ENCODE results near the gene FBXO11. TPM values are rescaled to one million over a fixed set of nuclear protein-coding genes. Genes with fewer than 3 reads are reported as not detected.

Gene FBXO11
- total and polyA plus RNA-seq, 2 of the 4 experiments (the other 2 are of a cell fraction), result 27.1 to 29.6 TPM

- Histone ChIP-seq H2BK120ac (ENCODE audit: low read depth, low read length) (no peak overlapping the region), H3K27ac (ENCODE audit: insufficient read depth, low read length) (no peak overlapping the region), H2AFZ (replicated peaks; ENCODE audit: low read length, poor library complexity) (no peak overlapping the region), H3K36me3 (ENCODE audit: control insufficient read depth, insufficient read depth, low read length) (peaks cover 4% of the 10 kb centered on the region), H4K20me1 (ENCODE audit: insufficient read depth, low read length) (peaks cover 55% of the 10 kb centered on the region), H4K91ac (ENCODE audit: insufficient read depth, low read depth, low read length) (no peak overlapping the region), H2BK15ac (ENCODE audit: low read depth, low read length) (no peak overlapping the region), H3K4me3 (ENCODE audit: insufficient read depth, low read depth, low read length) (no peak overlapping the region), H2AK9ac (replicated peaks; ENCODE audit: low read depth, low read length, poor library complexity) (no peak overlapping the region), H3K14ac (replicated peaks; ENCODE audit: low read depth, low read length) (no peak overlapping the region), H3K9me3 (ENCODE audit: control insufficient read depth, insufficient read depth, low read length) (no peaks in the 10 kb centered on the region), H3K9me1 (ENCODE audit: insufficient read depth, low read length) (peaks cover 8% of the 10 kb centered on the region; the same call in 1 of the 2 replicates), H3K79me1 (ENCODE audit: low read depth in 1 of 2, low read length in 2 of 2) (peaks cover 29 to 63% of the 10 kb centered on the region in 2 experiments), H2BK5ac (ENCODE audit: low read depth, low read length, poor library complexity, severe bottlenecking) (no peak overlapping the region), H3K18ac (ENCODE audit: low read depth, low read length) (no peak overlapping the region), H3K23ac (ENCODE audit: low read depth, low read length) (no peak overlapping the region), H2BK20ac (ENCODE audit: low read depth, low read length) (no peak overlapping the region), H2AK5ac (ENCODE audit: low read depth, low read length) (no peak overlapping the region), H3K4ac (ENCODE audit: low read depth, low read length) (no peak overlapping the region), H3K4me1 (ENCODE audit: control insufficient read depth, insufficient read depth, low read length) (peaks cover 2% of the 10 kb centered on the region; the same call in 1 of the 2 replicates), H4K5ac (ENCODE audit: low read depth, low read length) (no peak overlapping the region), H3K4me2 (ENCODE audit: low read depth, low read length) (no peak overlapping the region), H4K8ac (ENCODE audit: low read depth in 2 of 2, low read length in 2 of 2) (no peak overlapping the region), H3K27me3 (ENCODE audit: control insufficient read depth, insufficient read depth, low read length) (no peaks in the 10 kb centered on the region), H3K56ac (ENCODE audit: extremely low read depth, insufficient read depth, low read length) (no peak overlapping the region), H3K9ac (ENCODE audit: low read depth, low read length) (no peak overlapping the region)
- ChIA-PET POLR2A (ENCODE audit: unreplicated experiment) (no interaction called here), CTCF (interaction anchor here (0.6 to 0.7 kb wide), 2 partner anchors 61 to 457 kb away, joined by 4 to 6 read pairs; no protein-coding TSS in a partner anchor)
- DNase-seq (no peak), ATAC-seq (ENCODE audit: low read depth) (no peak)
- no peak for TF ChIP-seq CHD1 (IDR thresholded peaks at IDR 0.05; ENCODE audit: low read depth, low read length)
- no peak for TF ChIP-seq MAZ (IDR thresholded peaks at IDR 0.05; ENCODE audit: borderline replicate concordance, low read depth, low read length)
- no peak for TF ChIP-seq RAD21 (IDR thresholded peaks at IDR 0.05; ENCODE audit: low read length)
- no peak for TF ChIP-seq BHLHE40 (IDR thresholded peaks at IDR 0.05; ENCODE audit: low read depth, low read length)
- TF ChIP-seq RCOR1 (IDR thresholded peaks at IDR 0.05; ENCODE audit: insufficient replicate concordance, low read length), result no peak
- no peak for TF ChIP-seq RFX5 (IDR thresholded peaks at IDR 0.05; ENCODE audit: low read depth, low read length)
- TF ChIP-seq CEBPB (IDR thresholded peaks at IDR 0.05; ENCODE audit: low read depth, low read length), result no peak
- no peak for TF ChIP-seq MXI1 (IDR thresholded peaks at IDR 0.05; ENCODE audit: borderline replicate concordance, low read depth, low read length)
- no peak for TF ChIP-seq NFE2L2 (IDR thresholded peaks at IDR 0.05; ENCODE audit: low read depth, low read length)
- no peak for TF ChIP-seq CTCF (conservative IDR thresholded peaks at IDR 0.05; ENCODE audit: low read depth, low read length)
- TF ChIP-seq SMC3 (IDR thresholded peaks at IDR 0.05; ENCODE audit: low read depth, low read length), result no peak
- TF ChIP-seq MAFK (IDR thresholded peaks at IDR 0.05; ENCODE audit: low read depth, low read length), result no peak
- TF ChIP-seq POLR2A (IDR thresholded peaks at IDR 0.05; ENCODE audit: low read depth, low read length), result no peak
- TF ChIP-seq FOS (IDR thresholded peaks at IDR 0.05; ENCODE audit: low read depth, low read length), result no peak
- TF ChIP-seq, protein P1, sequence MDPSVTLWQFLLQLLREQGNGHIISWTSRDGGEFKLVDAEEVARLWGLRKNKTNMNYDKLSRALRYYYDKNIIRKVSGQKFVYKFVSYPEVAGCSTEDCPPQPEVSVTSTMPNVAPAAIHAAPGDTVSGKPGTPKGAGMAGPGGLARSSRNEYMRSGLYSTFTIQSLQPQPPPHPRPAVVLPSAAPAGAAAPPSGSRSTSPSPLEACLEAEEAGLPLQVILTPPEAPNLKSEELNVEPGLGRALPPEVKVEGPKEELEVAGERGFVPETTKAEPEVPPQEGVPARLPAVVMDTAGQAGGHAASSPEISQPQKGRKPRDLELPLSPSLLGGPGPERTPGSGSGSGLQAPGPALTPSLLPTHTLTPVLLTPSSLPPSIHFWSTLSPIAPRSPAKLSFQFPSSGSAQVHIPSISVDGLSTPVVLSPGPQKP (IDR thresholded peaks at IDR 0.05; ENCODE audit: borderline replicate concordance, low read depth, low read length), result no peak
- in situ Hi-C loops (cut with MboI; ENCODE audit: low sequenced_read_pairs), result no loop called here
- WGBS, 2 experiments (ENCODE audit: extremely low coverage in 2 of 2, insufficient read length in 1 of 2), result no CpG with 5 or more reads among the region's 1 CpG
- intact Hi-C loops (cut with micrococcal nuclease), result no loop called here
- dilution Hi-C loops (cut with HindIII; ENCODE audit: low sequenced_read_pairs, unreplicated experiment), result no loop called here
- no TSS peak for BruUV-seq (replicated peaks)
These were observed 62.9 kb downstream of the FBXO11 start for GRCh38 chr2:47843407-47843806.
